Endothelial cell of umbilical vein (primary cell): ENCODE results near the gene UST. TPM values are rescaled to one million over a fixed set of nuclear protein-coding genes. Genes with fewer than 3 reads are reported as not detected.

Experiments used
- BruUV-seq: library from RNA; stranded (reverse); fragments of 400-500 nt; replicated peaks from 2 replicates; lab custom pipeline; 2021; lab: Mats Ljungman, UMichigan
- CTCF ChIA-PET: fragments of 300-600, 350-600 bp; sonication (Branson Sonifier 250); formaldehyde crosslinking; loops from one replicate; lab custom pipeline; 2021; ENCODE audit warnings: antibody characterized with exemption, inconsistent platforms; lab: Charles Lee
- POLR2A ChIA-PET: fragments of 300-600, 350-600 bp; sonication (Branson Sonifier 250); formaldehyde crosslinking; loops from one replicate; lab custom pipeline; 2021; ENCODE audit warnings: antibody characterized with exemption, inconsistent platforms; lab: Charles Lee
- DNase-seq: peaks from one replicate; pipeline ENCODE4 v3.0.0-alpha.2; 2011; ENCODE audit warnings: low read depth, low spot score
- FAIRE-seq: peaks from 2 replicates; lab custom pipeline; 2011; peaks lifted over from hg19 to GRCh38; lab: Jason Lieb, UNC
- H2AFZ ChIP-seq: 2 replicates; pipeline ENCODE4 v1.6.0; 2012; ENCODE audit warnings: low read depth, low read length, control low read depth, inconsistent platforms
- H3K27ac ChIP-seq: 2 replicates; pipeline ENCODE4 v1.5.1; 2011; ENCODE audit warnings: low read depth, mild to moderate bottlenecking, control low read depth, low read length, moderate library complexity; ENCODE audit not compliant: insufficient read depth
- H3K27me3 ChIP-seq, 2 experiments: 2 replicates each; pipeline versions ENCODE4 v1.6.0 to v1.6.1; 2011; ENCODE audit warnings: low read length in 2 of 2, mixed read lengths in 1 of 2; ENCODE audit not compliant: control insufficient read depth in 2 of 2, insufficient read depth in 2 of 2
- H3K36me3 ChIP-seq, 2 experiments: 2 replicates in 1 of 2; 3 replicates in 1 of 2; pipeline ENCODE4 v1.5.1; 2011; ENCODE audit warnings: low read length in 2 of 2, mild to moderate bottlenecking in 1 of 2, moderate library complexity in 1 of 2; ENCODE audit not compliant: control insufficient read depth in 2 of 2, insufficient read depth in 2 of 2; ENCODE audit errors: extremely low read depth in 1 of 2
- H3K4me1 ChIP-seq: 3 replicates; pipeline ENCODE4 v1.5.1; 2011; ENCODE audit warnings: mild to moderate bottlenecking, low read length; ENCODE audit not compliant: control insufficient read depth, insufficient read depth; ENCODE audit errors: extremely low read depth
- H3K4me2 ChIP-seq: 2 replicates; pipeline ENCODE4 v1.6.1; 2011; ENCODE audit warnings: low read length, control low read depth, mixed read lengths; ENCODE audit not compliant: insufficient read depth
- H3K4me3 ChIP-seq, 3 experiments: fragments of 200-600 bp in 1 of 3; sonication (generic), shearing (Covaris generic) in 1 of 3; replicated peaks in 1 of 3; 2 replicates each; pipeline ENCODE4 v1.5.1; 2011 to 2016; ENCODE audit warnings: control low read depth in 3 of 3, low read length in 3 of 3, mild to moderate bottlenecking in 2 of 3, inconsistent platforms in 1 of 3, low read depth in 1 of 3, moderate library complexity in 1 of 3; ENCODE audit not compliant: insufficient read depth in 1 of 3
- H3K79me2 ChIP-seq: 2 replicates; pipeline ENCODE4 v1.6.0; 2012; ENCODE audit warnings: low read length, inconsistent platforms; ENCODE audit not compliant: control insufficient read depth, insufficient read depth
- H3K9ac ChIP-seq: replicated peaks from 2 replicates; pipeline ENCODE3; 2011; ENCODE audit warnings: low read length, control low read depth; ENCODE audit not compliant: insufficient read depth; ENCODE audit errors: extremely low read depth
- H3K9me1 ChIP-seq: replicated peaks from 3 replicates; pipeline ENCODE4 v1.6.0; 2011; ENCODE audit warnings: mild to moderate bottlenecking, low read length; ENCODE audit not compliant: control insufficient read depth, insufficient read depth; ENCODE audit errors: extremely low read depth
- H3K9me3 ChIP-seq: replicated peaks from 2 replicates; pipeline ENCODE4 v1.5.1; 2012; ENCODE audit warnings: low read length, inconsistent platforms; ENCODE audit not compliant: control insufficient read depth, insufficient read depth
- H4K20me1 ChIP-seq: replicated peaks from 2 replicates; pipeline ENCODE3; 2011; ENCODE audit warnings: mild to moderate bottlenecking, low read length; ENCODE audit not compliant: control insufficient read depth, insufficient read depth; ENCODE audit errors: extremely low read depth
- EZH2 ChIP-seq: IDR thresholded peaks from 2 replicates; pipeline ENCODE4 v1.6.1; 2012; ENCODE audit warnings: borderline replicate concordance, low read depth, mild to moderate bottlenecking, moderate library complexity, low read length, inconsistent platforms; ENCODE audit not compliant: severe bottlenecking
- FOS ChIP-seq: IDR thresholded peaks from 2 replicates; pipeline ENCODE4 v1.6.1; 2011; ENCODE audit warnings: mild to moderate bottlenecking, low read length, moderate library complexity, borderline replicate concordance; ENCODE audit not compliant: insufficient read depth
- GATA2 ChIP-seq: IDR thresholded peaks from 2 replicates; pipeline ENCODE4 v1.7.0; 2011; ENCODE audit warnings: low read depth, mild to moderate bottlenecking, moderate library complexity, mixed read lengths, low read length; ENCODE audit not compliant: insufficient read length, insufficient read depth
- JUN ChIP-seq: IDR thresholded peaks from 2 replicates; pipeline ENCODE4 v1.6.1; 2011; ENCODE audit warnings: borderline replicate concordance, low read depth; ENCODE audit not compliant: insufficient read length, insufficient read depth
- MAX ChIP-seq: IDR thresholded peaks from 2 replicates; pipeline ENCODE4 v1.6.1; 2011; ENCODE audit not compliant: insufficient read depth, insufficient read length
- POLR2A ChIP-seq: IDR thresholded peaks from 2 replicates; pipeline ENCODE4 v1.6.1; 2012; ENCODE audit warnings: low read depth, mild to moderate bottlenecking, control low read depth, low read length
- POLR2AphosphoS5 ChIP-seq: IDR thresholded peaks from 2 replicates; pipeline ENCODE4 v1.6.1; 2012; ENCODE audit warnings: low read depth, mild to moderate bottlenecking, control low read depth, low read length, moderate library complexity; ENCODE audit not compliant: insufficient read depth
- dilution Hi-C: fragments of 300-500 bp; cut with MboI; formaldehyde crosslinking; loops from one replicate; pipeline ENCODE4 v1.15.0; 2019; ENCODE audit warnings: low sequenced_read_pairs; ENCODE audit not compliant: extremely low pct_ligation_motif_present
- intact Hi-C: fragments of 100-400 bp; cut with micrococcal nuclease; formaldehyde crosslinking; loops from one replicate; pipeline ENCODE4 v1.10.0; 2022
- polyA plus RNA-seq, 4 experiments: library from polyadenylated mRNA; depleted of rRNA in 3 of 4; stranded (reverse) in 3 of 4; unstranded in 1 of 4; fragments of >200 nt; gene quantifications; 2 replicates each; pipeline versions ENCODE4 v1.2.1 to v1.2.3, GENCODE V29; 2011 to 2012; ENCODE audit warnings: missing spikeins in 1 of 4
- total RNA-seq: library from RNA; stranded (reverse); gene quantifications from 2 replicates; pipeline ENCODE4 v1.2.3, GENCODE V29; 2021
- TF ChIP-seq, protein P1 (sequence below), 2 donors: IDR thresholded peaks; 1 replicate in 1 of 2; 2 replicates in 1 of 2; pipeline ENCODE4 v1.5.1; 2011; ENCODE audit warnings: low read length in 2 of 2, mild to moderate bottlenecking in 2 of 2, moderate library complexity in 2 of 2, control low read depth in 1 of 2, inconsistent platforms in 1 of 2, low read depth in 1 of 2; ENCODE audit not compliant: insufficient read depth in 1 of 2; ENCODE audit errors: extremely low read depth in 1 of 2

UST gene
- total and polyA plus RNA-seq, 2 donors (not counting 3 experiments of a cell fraction or from before 2014, with no cell fraction given), result 0.26 to 0.84 TPM

DNA sequence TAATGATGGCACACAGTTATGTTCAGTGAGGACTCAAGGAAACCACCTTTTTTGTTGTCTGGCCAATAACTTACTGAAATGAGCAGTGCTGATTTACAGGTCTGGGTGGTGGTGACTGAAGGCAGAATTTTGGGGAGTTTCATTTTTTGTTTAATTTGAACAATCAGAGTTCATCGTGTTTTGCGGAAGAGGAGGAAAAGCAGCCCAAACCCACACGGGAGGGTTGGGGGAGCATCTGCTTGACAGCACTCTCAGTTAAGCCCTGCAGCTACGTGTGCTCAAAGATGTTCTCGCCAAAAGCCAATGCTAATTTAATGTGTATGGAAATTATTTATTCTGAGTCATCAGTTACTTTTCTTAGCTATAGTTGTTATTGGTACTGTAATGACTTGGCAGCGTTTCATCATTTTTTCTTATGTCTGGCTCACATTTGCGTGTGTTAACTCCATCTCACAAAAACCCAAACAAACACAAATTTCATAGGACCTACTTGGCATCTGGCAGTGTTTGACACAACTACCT is 89.2 kb downstream of the UST start:
- Histone ChIP-seq H3K9ac (no peak overlapping the region), H3K27ac (no peak overlapping the region), H3K4me1 (no peaks in the 10 kb centered on the region), H3K36me3 (no peaks in the 10 kb centered on the region), H3K4me3 (no peak overlapping the region), H3K9me1 (no peaks in the 10 kb centered on the region), H3K27me3 (no peaks in the 10 kb centered on the region), H2AFZ (no peak overlapping the region), H3K4me2 (no peak overlapping the region), H3K9me3 (no peaks in the 10 kb centered on the region), H3K79me2 (no peaks in the 10 kb centered on the region), H4K20me1 (no peaks in the 10 kb centered on the region)
- POLR2A ChIA-PET, result no interaction called here
- DNase-seq (no peak), FAIRE-seq (no peak)
- CTCF ChIA-PET, result no interaction called here
- no TSS peak for BruUV-seq
- intact Hi-C loops (no loop called here), dilution Hi-C loops (no loop called here)
- no peak for TF ChIP-seq MAX
- TF ChIP-seq FOS, result no peak
- no peak for TF ChIP-seq EZH2
- no peak for TF ChIP-seq POLR2AphosphoS5
- no peak for TF ChIP-seq POLR2A
- TF ChIP-seq, protein P1, sequence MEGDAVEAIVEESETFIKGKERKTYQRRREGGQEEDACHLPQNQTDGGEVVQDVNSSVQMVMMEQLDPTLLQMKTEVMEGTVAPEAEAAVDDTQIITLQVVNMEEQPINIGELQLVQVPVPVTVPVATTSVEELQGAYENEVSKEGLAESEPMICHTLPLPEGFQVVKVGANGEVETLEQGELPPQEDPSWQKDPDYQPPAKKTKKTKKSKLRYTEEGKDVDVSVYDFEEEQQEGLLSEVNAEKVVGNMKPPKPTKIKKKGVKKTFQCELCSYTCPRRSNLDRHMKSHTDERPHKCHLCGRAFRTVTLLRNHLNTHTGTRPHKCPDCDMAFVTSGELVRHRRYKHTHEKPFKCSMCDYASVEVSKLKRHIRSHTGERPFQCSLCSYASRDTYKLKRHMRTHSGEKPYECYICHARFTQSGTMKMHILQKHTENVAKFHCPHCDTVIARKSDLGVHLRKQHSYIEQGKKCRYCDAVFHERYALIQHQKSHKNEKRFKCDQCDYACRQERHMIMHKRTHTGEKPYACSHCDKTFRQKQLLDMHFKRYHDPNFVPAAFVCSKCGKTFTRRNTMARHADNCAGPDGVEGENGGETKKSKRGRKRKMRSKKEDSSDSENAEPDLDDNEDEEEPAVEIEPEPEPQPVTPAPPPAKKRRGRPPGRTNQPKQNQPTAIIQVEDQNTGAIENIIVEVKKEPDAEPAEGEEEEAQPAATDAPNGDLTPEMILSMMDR (IDR thresholded peaks at IDR 0.05; ENCODE audit: extremely low read depth in 1 of 2, insufficient read depth in 1 of 2, low read depth in 1 of 2, low read length in 2 of 2), result no peak
- TF ChIP-seq JUN, result no peak
- no peak for TF ChIP-seq GATA2
